Right lobe of liver (tissue), 6 donors: ENCODE measurements around the gene NDRG3. TPM values are rescaled to one million over a fixed set of nuclear protein-coding genes. Genes with fewer than 3 reads are reported as not detected.

Experiments
- ATAC-seq, 4 donors: fragments of 200-7000 bp; cut with Tn5 transposase; one replicate each; pipeline ENCODE4 v1.9.1; 2020; ENCODE audit warnings: mild to moderate bottlenecking in 4 of 4, moderate library complexity in 4 of 4
- DNase-seq, 3 donors: peaks; one replicate each; pipeline ENCODE4 v3.0.0-alpha.2; 2020
- H3K27ac ChIP-seq, 3 donors: fragments of 200-600 bp; one replicate each; pipeline ENCODE4 v1.8.0; 2022
- H3K27me3 ChIP-seq, 2 donors: fragments of 200-600 bp; one replicate each; pipeline ENCODE4 v1.8.0; 2022
- H3K36me3 ChIP-seq, 4 donors: fragments of 200-600 bp; sonication (generic) in 1 of 4; one replicate each; pipeline versions ENCODE4 v1.5.1 to v1.8.0; 2017 to 2022; ENCODE audit warnings: control low read depth in 1 of 4
- H3K4me1 ChIP-seq, 4 donors: fragments of 200-600 bp; sonication (generic) in 1 of 4; one replicate each; pipeline versions ENCODE4 v1.5.1 to v1.8.0; 2017 to 2022; ENCODE audit warnings: control low read depth in 1 of 4
- H3K4me3 ChIP-seq, 3 donors: fragments of 200-600 bp; one replicate each; pipeline ENCODE4 v1.8.0; 2022
- H3K9me3 ChIP-seq, 4 donors: fragments of 200-600 bp; sonication (generic) in 1 of 4; one replicate each; pipeline versions ENCODE4 v1.5.1 to v1.8.0; 2017 to 2022; ENCODE audit warnings: control low read depth in 1 of 4
- POLR2A ChIP-seq: fragments of 450-650 bp; IDR thresholded peaks from one replicate; pipeline ENCODE4 v1.6.1; 2017; ENCODE audit warnings: antibody characterized with exemption, mild to moderate bottlenecking
- WGBS: methylation state at CpG from one replicate; pipeline ENCODE4 v1.1.6; 2018; ENCODE audit warnings: low coverage, low lambda C conversion rate; ENCODE audit not compliant: insufficient coverage; ENCODE audit errors: missing lambda C conversion rate; 5-methylcytosine and 5-hydroxymethylcytosine counted together
- intact Hi-C, 2 donors: fragments of 100-400 bp; cut with DNase I; formaldehyde crosslinking; loops; one replicate each; pipeline versions ENCODE4 v1.11.2 to v1.14.1; 2022
- long read RNA-seq: library from polyadenylated mRNA; unstranded; transcript quantifications from one replicate; pipeline ENCODE4 v2.0.0, GENCODE V29; 2019
- total RNA-seq, 6 experiments: library from RNA; depleted of rRNA in 2 of 6; stranded (reverse); fragments of >200 nt in 2 of 6; fragmentation: NEBNext Ultra II Directional in 3 of 6; extraction: Animal tissue kit (Norgen Biotek cat#: 25700) in 3 of 6; gene quantifications; one replicate each; pipeline versions ENCODE4 v1.1.0 to v1.2.4, GENCODE V29; 2016 to 2023
- TF ChIP-seq, protein P1 (sequence below), 4 donors: fragments of 200-600 bp in 3 of 4; fragments of 450-650 bp in 1 of 4; IDR thresholded peaks; one replicate each; pipeline versions ENCODE4 v1.5.1 to v1.8.0; 2016 to 2022; ENCODE audit warnings: antibody characterized with exemption in 4 of 4, mild to moderate bottlenecking in 2 of 4
- donor health status: DM: no; HTN: yes; CAD: no.
- donor health status: DM: no; HTN: no; CAD: no.
- donor health status: DM: no; HTN: no; CAD: no.
- donor health status: DM: no; HTN: yes; CAD: no.
- donor health status: DM: no; HTN: yes; CAD: no.

Gene NDRG3
- 1 to 10 TPM; 5.2 to 8.0 (median 7.0) TPM for total RNA-seq
- long read RNA-seq, partial matches to known transcripts = 1 of 2 reads
- long read RNA-seq, other reads (novel, unspliced or antisense) = 0 of 2 reads

DNA sequence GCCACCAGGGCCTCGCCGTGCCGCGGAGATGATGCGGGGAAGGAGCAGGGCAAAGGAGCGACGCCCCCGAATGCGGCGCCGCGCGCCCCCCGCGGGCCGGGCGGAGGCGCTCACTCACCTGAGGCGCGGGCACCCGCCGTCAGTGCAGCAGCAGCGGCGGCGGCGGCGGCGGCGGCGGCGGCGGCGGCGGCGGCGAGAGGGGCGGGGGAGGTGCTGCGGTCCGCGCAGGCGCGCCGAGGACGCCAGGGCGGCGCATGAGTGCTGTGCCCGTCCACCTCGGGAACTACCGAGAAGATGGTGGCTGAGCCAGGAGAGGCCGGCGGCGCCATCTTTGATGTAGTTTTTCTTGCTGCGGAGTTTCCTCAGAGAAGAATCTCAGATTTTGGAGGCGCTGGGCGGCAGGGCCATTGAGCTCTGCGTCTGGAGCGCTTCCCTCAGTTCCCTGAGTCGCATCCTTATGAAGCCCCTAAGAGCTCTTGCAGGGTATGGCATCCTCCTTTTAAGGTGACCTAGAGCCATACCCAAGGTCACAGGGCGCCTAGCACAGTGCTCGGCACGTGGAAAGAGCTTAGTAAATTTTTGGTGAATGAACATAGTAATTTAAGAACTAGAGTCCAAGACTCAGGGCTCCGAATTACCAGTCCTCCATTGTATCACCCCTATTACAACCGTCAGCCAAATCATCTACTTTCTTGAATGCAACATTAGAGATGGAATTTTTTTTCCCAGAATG is at the start of gene NDRG3:
Gene NDRG3 (minus strand): TSS at position 164 of the 733 bp plus-strand sequence. CDS start 24,355 bp downstream, outside the sequence.
- intact Hi-C loops = no loop called here
- 13% methylated on average over 13 of the region's 63 CpGs for whole genome bisulfite sequencing
- ATAC-seq = peak; percentile 98 to 99 (median 98)
- Histone ChIP-seq H3K27me3 (no peaks in the 10 kb centered on the region), H3K4me3 (peak within 1 kb of the TSS; percentile 75 to 79 (median 79)), H3K27ac (peak within 1 kb of the TSS; percentile 40 to 69 (median 61)), H3K4me1 (no peaks in the 10 kb centered on the region), H3K9me3 (no peaks in the 10 kb centered on the region), H3K36me3 (no peaks in the 10 kb centered on the region)
- TF ChIP-seq, protein P1, sequence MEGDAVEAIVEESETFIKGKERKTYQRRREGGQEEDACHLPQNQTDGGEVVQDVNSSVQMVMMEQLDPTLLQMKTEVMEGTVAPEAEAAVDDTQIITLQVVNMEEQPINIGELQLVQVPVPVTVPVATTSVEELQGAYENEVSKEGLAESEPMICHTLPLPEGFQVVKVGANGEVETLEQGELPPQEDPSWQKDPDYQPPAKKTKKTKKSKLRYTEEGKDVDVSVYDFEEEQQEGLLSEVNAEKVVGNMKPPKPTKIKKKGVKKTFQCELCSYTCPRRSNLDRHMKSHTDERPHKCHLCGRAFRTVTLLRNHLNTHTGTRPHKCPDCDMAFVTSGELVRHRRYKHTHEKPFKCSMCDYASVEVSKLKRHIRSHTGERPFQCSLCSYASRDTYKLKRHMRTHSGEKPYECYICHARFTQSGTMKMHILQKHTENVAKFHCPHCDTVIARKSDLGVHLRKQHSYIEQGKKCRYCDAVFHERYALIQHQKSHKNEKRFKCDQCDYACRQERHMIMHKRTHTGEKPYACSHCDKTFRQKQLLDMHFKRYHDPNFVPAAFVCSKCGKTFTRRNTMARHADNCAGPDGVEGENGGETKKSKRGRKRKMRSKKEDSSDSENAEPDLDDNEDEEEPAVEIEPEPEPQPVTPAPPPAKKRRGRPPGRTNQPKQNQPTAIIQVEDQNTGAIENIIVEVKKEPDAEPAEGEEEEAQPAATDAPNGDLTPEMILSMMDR (IDR thresholded peaks at IDR 0.05) = peak in 2 of 4 donors; percentile 4 to 32
- TF ChIP-seq POLR2A = no peak
- DNase-seq = peak; percentile 94

DNA sequence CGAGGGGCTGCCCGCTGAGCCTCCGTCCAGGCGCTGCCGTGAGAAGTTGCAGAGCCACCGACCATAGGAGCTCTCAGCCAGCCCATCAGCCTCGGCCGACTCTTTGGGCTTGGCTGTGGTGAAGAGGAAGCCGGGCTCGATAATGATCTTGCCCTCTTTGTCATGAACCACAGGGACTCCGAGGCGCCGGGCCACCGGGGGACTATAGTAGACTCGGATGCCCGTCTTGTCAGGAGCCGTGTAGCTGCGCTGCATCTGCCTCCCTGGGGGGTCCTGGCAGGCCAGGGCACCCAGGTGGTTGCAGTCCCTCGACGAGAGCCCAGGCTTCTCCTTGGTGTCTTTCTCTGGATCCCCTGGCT is 48.2 kb upstream of the NDRG3 start:
- Histone ChIP-seq H3K27ac (no peak overlapping the region), H3K9me3 (no peaks in the 10 kb centered on the region), H3K4me1 (no peaks in the 10 kb centered on the region), H3K36me3 (no peaks in the 10 kb centered on the region), H3K27me3 (no peaks in the 10 kb centered on the region), H3K4me3 (no peak overlapping the region)
- peak in 1 of 4 donors; percentile 9 for ATAC-seq
- no peak for DNase-seq
- TF ChIP-seq POLR2A = no peak
- TF ChIP-seq, protein P1 (IDR thresholded peaks at IDR 0.05) = no peak
- no CpG with 5 or more reads among the region's 20 CpGs for WGBS
- intact Hi-C loops = no loop called here

DNA sequence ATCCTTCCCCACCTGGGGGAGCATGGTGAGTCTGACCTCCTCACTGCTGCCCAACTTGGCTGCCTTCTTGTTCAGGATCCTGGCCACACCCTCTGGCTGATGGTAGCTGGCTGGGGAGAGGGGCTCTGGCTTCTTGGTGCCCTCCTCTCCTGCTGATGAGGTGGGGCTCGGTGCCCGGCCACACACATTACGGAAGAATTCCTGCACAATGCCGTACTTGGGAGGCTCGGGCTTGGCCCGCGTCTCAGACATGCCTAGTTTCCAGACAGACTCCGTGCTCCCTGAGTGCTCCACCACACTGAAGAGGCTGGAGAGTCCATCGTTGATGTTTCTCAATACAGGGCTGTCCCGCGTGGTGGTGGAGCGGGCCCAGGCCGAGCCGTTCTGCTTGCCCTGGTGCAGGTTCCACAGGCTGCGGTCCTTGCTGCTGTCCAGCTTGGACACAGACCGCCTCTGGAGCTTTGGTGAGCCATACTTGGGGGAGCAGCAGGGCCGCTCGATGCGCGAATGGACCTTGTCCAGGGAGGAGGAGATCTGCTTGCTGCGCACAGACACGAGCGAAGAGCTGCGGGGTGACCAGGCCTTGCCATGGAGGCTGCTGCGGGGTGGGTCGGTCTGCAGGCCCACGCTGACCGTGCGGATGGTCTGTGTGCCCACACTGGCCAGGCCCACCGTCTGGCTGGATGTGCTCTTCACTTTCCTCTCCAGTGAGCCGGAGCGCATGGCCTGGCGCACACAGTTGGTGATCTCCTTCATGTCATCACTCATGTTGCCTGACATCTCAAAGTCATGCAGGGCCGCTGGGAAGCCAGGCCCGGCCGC is 47.6 kb upstream of the NDRG3 start:
- Histone ChIP-seq H3K36me3 (no peaks in the 10 kb centered on the region), H3K27me3 (no peaks in the 10 kb centered on the region), H3K9me3 (no peaks in the 10 kb centered on the region), H3K4me3 (no peak overlapping the region), H3K27ac (no peak overlapping the region), H3K4me1 (no peaks in the 10 kb centered on the region)
- ATAC-seq = peak in 1 of 4 donors; percentile 10
- intact Hi-C loops = no loop called here
- WGBS = no CpG with 5 or more reads among the region's 36 CpGs
- no peak for DNase-seq
- TF ChIP-seq, protein P1 (IDR thresholded peaks at IDR 0.05) = no peak
- no peak for TF ChIP-seq POLR2A

DNA sequence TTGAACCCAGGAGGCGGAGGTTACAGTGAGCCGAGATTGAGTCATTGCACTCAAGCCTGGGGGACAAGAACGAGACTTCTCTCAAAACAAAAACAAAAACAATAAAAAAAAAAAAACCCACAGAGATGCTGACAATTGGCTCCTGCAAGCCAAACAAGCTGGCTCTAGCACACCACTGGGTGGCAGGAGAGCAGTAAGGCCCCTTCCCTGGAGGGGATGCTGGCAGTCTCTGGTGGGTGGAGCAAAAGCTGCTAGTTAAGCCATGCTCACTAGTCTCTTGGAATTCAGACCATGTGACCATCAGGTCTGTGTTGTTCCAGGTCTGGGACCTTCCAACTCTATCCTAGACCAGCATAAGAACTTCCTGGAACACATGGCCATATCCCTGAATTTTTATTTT is 46.5 kb upstream of the NDRG3 start:
- peak in 2 of 4 donors; percentile 35 to 42 for ATAC-seq
- no peak for DNase-seq
- Histone ChIP-seq H3K36me3 (no peaks in the 10 kb centered on the region), H3K4me1 (no peaks in the 10 kb centered on the region), H3K9me3 (no peaks in the 10 kb centered on the region), H3K27me3 (no peaks in the 10 kb centered on the region), H3K4me3 (no peak overlapping the region), H3K27ac (no peak overlapping the region)
- WGBS = 77% methylated on average over 3 of the region's 3 CpGs
- no peak for TF ChIP-seq POLR2A
- TF ChIP-seq, protein P1 (IDR thresholded peaks at IDR 0.05) = no peak
- intact Hi-C loops = no loop called here
